ENCODE results near the gene ZNF784. TPM values are rescaled to one million over a fixed set of nuclear protein-coding genes. Genes with fewer than 3 reads are reported as not detected.

ZNF784 gene
- total RNA-seq, 1 donor: 15.1 TPM

GRCh38 chr19:55656988-55657747, 32.8 kb upstream of the ZNF784 start:
- DNase-seq (ENCODE audit: low read depth in 2 of 3, low spot score in 2 of 3): no peak

- DNase-seq (ENCODE audit: low read depth in 2 of 3, low spot score in 2 of 3): no peak
Measured at GRCh38 chr19:55656552-55656951, 32.2 kb upstream of the ZNF784 start.

DNA sequence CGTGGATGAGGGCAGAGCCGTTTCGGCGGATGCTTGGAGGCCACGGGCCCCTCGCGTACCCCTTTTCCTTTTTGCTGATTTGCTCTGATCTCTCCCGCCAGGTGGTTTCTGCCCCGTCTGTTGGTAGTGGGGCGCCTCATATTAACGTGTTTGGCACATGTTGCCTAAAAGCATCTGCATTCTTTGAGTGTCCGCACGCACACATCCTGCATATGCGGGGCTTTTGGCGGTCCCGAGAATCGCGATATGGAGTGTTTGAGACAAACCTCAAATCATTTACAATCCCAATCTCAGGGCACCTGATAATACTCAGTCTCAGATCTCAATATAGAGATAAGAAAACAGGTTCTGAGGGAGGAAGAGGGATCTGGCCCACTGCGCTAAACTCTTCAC, 31.3 kb upstream of the ZNF784 start:
- DNase-seq (ENCODE audit: low read depth in 2 of 3, low spot score in 2 of 3): no peak

GRCh38 chr19:55654868-55655647, 30.7 kb upstream of the ZNF784 start, which contains the start of gene U2AF2:
U2AF2 (plus strand) TSS chr19:55655035; CDS start chr19:55655105, 70 bp downstream.
- peak; percentile 93 to 95 (median 95) for DNase-seq (ENCODE audit: low read depth in 2 of 3, low spot score in 2 of 3)

- peak; percentile 95 to 100 (median 100) for DNase-seq (ENCODE audit: low read depth in 2 of 3, low spot score in 2 of 3)
Measured at GRCh38 chr19:55654323-55654867, 30.0 kb upstream of the ZNF784 start.

- peak; percentile 99 for DNase-seq (ENCODE audit: low read depth in 2 of 3, low spot score in 2 of 3)
Measured at GRCh38 chr19:55653651-55654322, 29.4 kb upstream of the ZNF784 start.

DNA sequence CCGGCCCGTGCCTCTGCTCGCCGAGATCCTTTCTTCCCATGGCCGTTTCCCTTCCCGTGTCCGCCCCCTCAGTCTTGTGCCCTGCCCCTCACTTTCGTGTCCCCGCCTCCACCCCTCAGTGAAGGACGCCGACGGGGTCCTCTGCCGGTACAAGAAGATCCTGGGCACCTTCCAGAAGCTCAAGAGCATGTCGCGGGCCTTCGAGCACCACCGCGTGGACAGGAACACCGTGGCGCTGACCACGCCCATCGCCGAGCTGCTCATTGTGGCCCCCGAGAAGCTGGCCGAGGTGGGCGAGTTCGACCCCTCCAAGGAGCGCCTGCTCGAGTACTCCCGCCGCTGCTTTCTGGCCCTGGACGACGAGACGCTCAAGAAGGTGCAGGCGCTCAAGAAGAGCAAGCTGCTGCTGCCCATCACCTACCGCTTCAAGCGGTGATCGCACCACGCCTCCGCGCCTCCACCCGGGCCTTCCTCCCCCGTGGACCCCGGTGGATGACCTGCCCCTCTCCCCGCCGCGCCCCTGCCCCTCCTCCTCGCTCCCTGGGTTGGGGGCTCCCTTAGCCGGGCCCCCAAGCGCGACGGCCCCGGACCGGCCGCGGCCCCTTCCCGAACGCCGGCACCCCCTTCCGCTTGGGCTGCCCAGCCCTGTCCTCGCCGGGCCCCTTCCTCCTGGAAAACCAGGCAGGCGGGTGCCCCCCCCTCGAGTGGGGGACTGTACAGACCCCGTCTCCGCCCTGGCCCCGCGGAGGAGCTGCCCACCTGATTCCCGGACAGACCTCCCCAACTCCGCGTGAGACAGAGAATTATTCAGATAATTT, 28.2 kb upstream of the ZNF784 start:
- DNase-seq (ENCODE audit: low read depth in 2 of 3, low spot score in 2 of 3): no peak

DNA sequence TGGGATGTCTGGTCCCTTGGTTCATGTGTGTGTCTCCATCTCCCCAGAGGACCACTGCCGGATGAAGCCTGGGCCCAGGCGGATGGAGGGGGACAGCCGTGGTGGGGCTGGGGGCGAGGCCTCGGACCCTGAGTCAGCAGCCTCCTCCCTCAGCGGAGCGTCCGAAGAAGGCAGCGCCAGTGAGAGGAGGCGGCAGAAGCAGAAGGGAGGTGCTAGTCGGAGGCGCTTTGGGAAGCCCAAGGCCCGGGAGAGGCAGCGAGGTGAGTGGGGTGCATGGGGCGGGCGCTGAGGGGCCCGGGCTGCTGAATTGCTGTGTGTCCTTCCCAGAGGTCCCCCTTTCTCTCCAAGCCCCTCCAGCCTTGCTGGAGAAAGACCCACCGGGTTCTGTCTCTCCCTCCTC, 26.9 kb upstream of the ZNF784 start:
- no peak for DNase-seq (ENCODE audit: low read depth in 2 of 3, low spot score in 2 of 3)

DNA sequence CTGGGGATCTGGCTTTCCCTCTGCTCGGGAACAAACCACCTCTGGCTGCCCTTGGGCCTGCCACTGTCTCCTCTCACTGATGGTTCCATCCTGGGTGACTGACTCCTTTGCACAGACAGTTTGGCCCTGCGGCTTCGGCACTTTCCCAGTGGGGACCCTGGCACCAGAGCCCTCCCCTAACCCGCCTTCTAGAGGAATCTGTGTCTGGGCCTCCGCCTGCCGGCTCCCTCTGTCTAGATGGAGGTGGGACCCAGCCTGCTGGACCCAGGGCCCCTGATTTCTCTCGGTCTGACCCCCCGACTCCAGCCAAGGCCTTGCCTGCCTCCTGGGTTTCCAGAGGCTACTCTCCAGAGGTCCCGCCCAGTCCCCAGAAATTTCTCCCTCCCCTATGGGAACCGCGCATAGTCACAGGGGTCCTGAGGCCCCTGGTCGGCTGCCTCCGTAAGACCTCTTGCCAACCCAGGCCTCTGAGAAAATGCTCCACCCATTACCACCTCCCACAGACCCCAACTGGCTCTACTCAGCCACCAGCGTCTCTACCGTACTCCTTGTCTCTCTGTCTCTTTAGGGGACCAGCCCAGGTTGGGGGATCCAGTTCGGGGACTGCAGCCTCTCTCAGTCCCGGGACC, 26.4 kb upstream of the ZNF784 start:
- DNase-seq (ENCODE audit: low read depth in 2 of 3, low spot score in 2 of 3): no peak

DNA sequence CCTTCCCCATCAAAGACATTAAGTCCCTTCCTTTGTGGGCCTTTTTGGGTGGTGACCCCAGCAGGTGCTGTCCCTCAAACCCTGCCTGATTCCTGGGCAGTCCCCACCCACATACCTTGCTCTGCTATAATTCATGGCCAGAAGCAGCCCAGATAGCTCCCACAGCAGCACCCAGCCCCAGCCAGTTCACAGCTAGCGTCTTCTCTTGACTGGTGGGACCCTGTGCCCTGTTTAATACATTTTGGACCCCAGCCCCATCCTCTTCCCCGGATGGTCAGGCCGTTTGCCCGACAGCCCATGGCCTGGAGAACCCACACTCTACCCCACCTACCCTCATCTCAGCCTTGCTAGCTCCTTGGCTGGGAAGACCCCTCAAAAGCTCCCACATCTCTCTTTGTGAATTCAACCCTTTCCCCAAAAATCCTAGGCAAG, 25.8 kb upstream of the ZNF784 start:
- DNase-seq (ENCODE audit: low read depth in 2 of 3, low spot score in 2 of 3): no peak

DNA sequence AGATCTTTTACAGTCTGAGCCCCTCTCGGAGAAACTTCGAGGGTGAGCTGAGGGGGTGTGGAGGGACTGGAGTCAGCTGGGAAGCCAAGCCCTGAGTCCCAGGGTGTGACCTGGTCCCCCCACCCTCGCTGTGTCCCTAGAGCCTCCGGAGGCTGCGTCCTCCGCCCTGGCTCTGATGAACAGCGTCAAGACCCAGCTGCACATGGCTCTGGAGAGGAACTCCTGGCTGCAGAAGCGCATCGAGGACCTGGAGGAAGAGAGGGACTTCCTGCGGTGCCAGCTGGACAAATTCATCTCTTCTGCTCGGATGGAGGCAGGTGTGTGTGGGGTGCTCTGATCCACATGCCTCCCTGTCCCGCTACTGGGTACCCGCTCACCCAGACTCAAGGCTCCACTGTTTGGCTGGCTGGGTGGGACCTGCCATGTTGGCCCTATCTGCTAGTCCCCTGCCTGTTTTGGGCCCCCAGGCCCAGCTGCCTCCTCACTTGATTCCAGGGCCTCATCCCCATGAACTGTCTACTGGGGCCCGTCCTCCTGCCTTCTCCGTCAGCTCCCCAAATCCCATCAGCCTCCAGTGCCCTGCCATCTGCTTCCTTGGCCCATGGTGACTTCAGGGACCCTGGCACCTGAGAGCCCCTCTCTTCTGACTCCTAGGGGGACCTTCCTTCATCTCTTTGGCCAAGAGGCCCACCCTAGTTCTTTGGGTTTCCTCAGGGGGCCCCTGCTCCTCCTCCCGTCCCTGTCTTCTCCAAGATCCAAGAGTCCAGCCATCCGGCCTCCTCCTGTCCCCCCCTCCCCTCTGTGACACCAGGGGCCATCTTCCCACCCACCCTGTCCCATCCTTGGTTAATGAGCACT, 25.1 kb upstream of the ZNF784 start:
- DNase-seq (ENCODE audit: low read depth in 2 of 3, low spot score in 2 of 3): no peak

DNA sequence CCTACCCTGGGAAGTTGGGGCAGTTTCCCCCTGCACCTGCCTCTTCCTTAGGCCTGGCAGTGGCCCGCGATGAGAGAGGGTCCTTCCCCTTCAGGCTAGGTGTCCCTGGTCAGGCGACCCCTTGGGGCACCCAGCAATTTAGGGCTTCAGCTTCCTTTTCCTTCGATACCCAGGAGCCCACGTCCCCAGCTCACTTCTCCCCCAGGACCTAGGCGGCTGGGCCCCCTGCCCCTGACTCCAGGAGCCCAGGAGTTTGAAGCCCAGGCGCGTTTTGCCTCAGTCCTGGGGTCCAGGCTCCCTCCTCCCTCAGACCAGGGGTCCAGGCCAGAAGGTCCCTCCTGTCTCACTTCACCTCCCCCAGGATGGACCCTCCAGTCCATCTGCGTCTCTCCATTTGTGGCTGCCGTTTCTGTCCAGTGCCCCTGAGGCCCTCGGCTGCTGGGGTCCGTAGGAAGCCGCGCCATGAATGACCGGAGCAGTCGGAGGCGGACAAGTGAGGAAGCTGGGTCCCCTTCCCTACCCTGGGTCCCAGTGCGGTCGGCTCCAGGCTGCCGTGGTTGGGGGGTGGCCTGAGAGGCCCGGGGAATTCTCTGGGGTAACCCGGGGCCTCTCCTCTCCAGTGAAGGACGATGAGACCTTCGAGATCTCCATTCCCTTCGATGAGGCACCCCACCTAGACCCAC, 24.4 kb upstream of the ZNF784 start:
- DNase-seq (ENCODE audit: low read depth in 2 of 3, low spot score in 2 of 3): no peak

DNA sequence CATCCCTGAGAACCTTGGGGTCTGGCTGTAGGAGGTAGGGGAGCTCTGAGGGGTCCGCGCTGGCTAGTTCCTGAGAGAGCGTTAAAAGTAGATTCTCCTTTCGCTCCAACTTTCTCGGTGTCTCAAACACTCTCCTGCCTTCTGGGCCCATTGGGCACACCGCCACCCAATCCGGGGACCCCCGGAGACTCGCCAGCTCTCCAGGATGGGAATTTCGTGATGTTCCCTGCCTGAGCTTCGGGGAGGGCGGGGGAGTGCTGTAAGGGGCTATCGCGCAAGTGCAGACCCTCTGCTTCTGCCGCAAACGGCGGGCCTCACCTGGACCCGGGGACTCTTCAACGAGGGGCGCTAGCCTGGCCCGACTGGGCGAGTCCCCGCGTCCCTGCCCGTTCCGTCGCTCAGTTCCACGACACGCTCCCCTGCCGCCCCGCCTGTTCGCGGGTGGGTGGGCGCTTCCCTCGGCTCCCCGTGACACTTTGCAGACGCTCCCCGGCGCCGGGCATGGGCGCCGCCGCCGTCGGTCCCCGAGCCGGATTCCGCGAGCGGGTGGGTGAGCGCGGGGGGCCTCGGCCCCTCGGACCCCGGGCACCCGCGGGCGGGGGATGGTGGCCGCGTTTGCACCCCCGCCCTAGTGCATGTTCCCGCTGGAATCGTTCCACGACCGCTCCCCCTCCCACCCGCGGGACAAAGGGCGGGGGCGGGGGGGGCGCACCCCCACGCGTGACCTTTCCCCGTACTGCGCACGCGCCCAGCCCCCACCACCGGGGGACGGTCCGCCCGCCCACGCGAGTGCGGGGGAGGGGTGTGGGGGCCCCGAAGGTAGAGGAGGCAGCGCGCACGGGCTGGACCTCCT, 23.6 kb upstream of the ZNF784 start, which contains the start of gene CCDC106:
Gene CCDC106 (plus strand): TSS at position 481 of the 853 bp plus-strand sequence. CDS start 835 bp downstream, outside the sequence.
- DNase-seq (ENCODE audit: low read depth in 2 of 3, low spot score in 2 of 3): peak in 1 of 3 donors; percentile 62

- DNase-seq (ENCODE audit: low read depth in 2 of 3, low spot score in 2 of 3): no peak
Measured at GRCh38 chr19:55646889-55647731, 22.7 kb upstream of the ZNF784 start.

DNA sequence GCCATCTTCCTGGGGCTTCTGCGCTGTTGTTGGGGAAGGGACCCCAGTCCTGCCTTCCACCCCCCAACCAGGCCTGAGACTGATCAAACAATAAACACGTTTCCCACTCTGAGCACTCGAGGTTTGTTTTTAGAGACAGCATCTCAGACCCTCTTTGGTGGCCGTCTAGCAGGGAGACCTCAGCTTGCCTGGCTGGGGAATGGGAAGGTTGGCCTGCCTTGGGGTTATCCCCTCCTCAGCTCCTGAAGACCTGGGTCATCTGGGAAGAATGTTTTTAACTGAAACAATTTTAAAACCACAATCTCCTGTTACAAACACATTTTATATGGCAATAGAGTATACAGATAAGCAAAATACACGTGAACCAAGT, 21.1 kb upstream of the ZNF784 start:
- no peak for DNase-seq (ENCODE audit: low read depth in 2 of 3, low spot score in 2 of 3)

GRCh38 chr19:55644842-55645511, 20.6 kb upstream of the ZNF784 start:
- no peak for DNase-seq (ENCODE audit: low read depth in 2 of 3, low spot score in 2 of 3)

Data from hematopoietic multipotent progenitor cell (in vitro differentiated cells).